ENCODE results near the gene CCNQ. TPM values are rescaled to one million over a fixed set of nuclear protein-coding genes. Genes with fewer than 3 reads are reported as not detected.

Gene CCNQ
- total RNA-seq, 2 experiments from 2014 or later: 12.0 to 29.7 TPM

GRCh38 chrX:153610836-153611213 is 11.9 kb upstream of the CCNQ start:
- Histone ChIP-seq H4K20me1 (ENCODE audit: insufficient read depth, low read length) (no peaks in the 10 kb centered on the region), H3K27ac (ENCODE audit: low read depth, low read length, poor library complexity, severe bottlenecking) (no peak overlapping the region), H2AFZ (ENCODE audit: low read length) (no peak overlapping the region), H3K4me2 (ENCODE audit: low read length) (no peak overlapping the region), H3K79me2 (ENCODE audit: insufficient read depth, low read depth, low read length) (no peaks in the 10 kb centered on the region), H3K36me3 (ENCODE audit: insufficient read depth, low read length) (no peaks in the 10 kb centered on the region), H3K9me2 (ENCODE audit: insufficient read depth, low read length) (no peaks in the 10 kb centered on the region), H3K4me3 (ENCODE audit: low read depth, low read length, poor library complexity, severe bottlenecking) (no peak overlapping the region), H3K4me1 (ENCODE audit: insufficient read depth, low read length, poor library complexity, severe bottlenecking) (no peaks in the 10 kb centered on the region), H3K9me3 (ENCODE audit: low read length) (no peaks in the 10 kb centered on the region)
- no peak for DNase-seq (ENCODE audit: low spot score)
- TF ChIP-seq EZH2phosphoT487 (IDR thresholded peaks at IDR 0.05; ENCODE audit: borderline replicate concordance, low read depth, low read length) (no peak), CTCF (conservative IDR thresholded peaks at IDR 0.05; ENCODE audit: low read length) (no peak)
- ChIA-PET POLR2A (no interaction called here), CTCF (ENCODE audit: unreplicated experiment) (no interaction called here)
- intact Hi-C loops (cut with micrococcal nuclease; ENCODE audit: unreplicated experiment): no loop called here
- no TSS peak for BruUV-seq (replicated peaks)

GRCh38 chrX:153609917-153610835 is 11.2 kb upstream of the CCNQ start:
- intact Hi-C loops (cut with micrococcal nuclease; ENCODE audit: unreplicated experiment): no loop called here
- DNase-seq (ENCODE audit: low spot score): no peak
- Histone ChIP-seq H3K4me3 (ENCODE audit: low read depth, low read length, poor library complexity, severe bottlenecking) (no peak overlapping the region), H3K9me2 (ENCODE audit: insufficient read depth, low read length) (no peaks in the 10 kb centered on the region), H3K36me3 (ENCODE audit: insufficient read depth, low read length) (no peaks in the 10 kb centered on the region), H2AFZ (ENCODE audit: low read length) (no peak overlapping the region), H3K9me3 (ENCODE audit: low read length) (no peaks in the 10 kb centered on the region), H3K4me2 (ENCODE audit: low read length) (no peak overlapping the region), H4K20me1 (ENCODE audit: insufficient read depth, low read length) (no peaks in the 10 kb centered on the region), H3K4me1 (ENCODE audit: insufficient read depth, low read length, poor library complexity, severe bottlenecking) (no peaks in the 10 kb centered on the region), H3K27ac (ENCODE audit: low read depth, low read length, poor library complexity, severe bottlenecking) (no peak overlapping the region), H3K79me2 (ENCODE audit: insufficient read depth, low read depth, low read length) (no peaks in the 10 kb centered on the region)
- ChIA-PET POLR2A (no interaction called here), CTCF (ENCODE audit: unreplicated experiment) (no interaction called here)
- TF ChIP-seq EZH2phosphoT487 (IDR thresholded peaks at IDR 0.05; ENCODE audit: borderline replicate concordance, low read depth, low read length): no peak
- TF ChIP-seq CTCF (conservative IDR thresholded peaks at IDR 0.05; ENCODE audit: low read length): no peak
- no TSS peak for BruUV-seq (replicated peaks)

DNA sequence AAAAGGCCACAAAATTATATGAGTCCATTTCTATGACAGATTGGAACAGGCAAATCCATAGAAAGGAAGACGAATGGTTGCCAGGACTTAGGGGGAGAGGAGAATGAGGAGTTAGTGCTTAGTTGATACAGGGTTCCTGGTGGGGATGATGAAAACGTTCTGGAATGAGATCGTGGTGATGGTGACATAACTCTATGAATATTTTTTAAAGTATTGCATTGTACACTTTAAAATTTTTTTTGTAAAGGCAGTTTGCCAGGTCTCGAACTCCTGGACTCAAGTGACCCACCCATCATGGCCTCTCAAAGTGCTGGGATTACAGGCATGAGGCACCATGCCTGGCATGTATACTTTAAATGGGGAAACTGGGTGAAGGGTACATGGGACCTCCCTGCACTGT is 9.9 kb upstream of the CCNQ start:
- no peak for DNase-seq (ENCODE audit: low spot score)

More for the DNA sequence above, 9.9 kb upstream of the CCNQ start:
- H3K79me2 ChIP-seq (ENCODE audit: insufficient read depth, low read depth, low read length): no peaks in the 10 kb centered on the region
- no peaks in the 10 kb centered on the region for H3K4me1 ChIP-seq (ENCODE audit: insufficient read depth, low read length, poor library complexity, severe bottlenecking)
- intact Hi-C loops (cut with micrococcal nuclease; ENCODE audit: unreplicated experiment): no loop called here
- H3K9me2 ChIP-seq (ENCODE audit: insufficient read depth, low read length): no peaks in the 10 kb centered on the region
- ChIA-PET POLR2A (no interaction called here), CTCF (ENCODE audit: unreplicated experiment) (no interaction called here)
- H3K27ac ChIP-seq (ENCODE audit: low read depth, low read length, poor library complexity, severe bottlenecking): no peak overlapping the region
- TF ChIP-seq EZH2phosphoT487 (IDR thresholded peaks at IDR 0.05; ENCODE audit: borderline replicate concordance, low read depth, low read length): no peak
- no peak for TF ChIP-seq CTCF (conservative IDR thresholded peaks at IDR 0.05; ENCODE audit: low read length)
- no peaks in the 10 kb centered on the region for H4K20me1 ChIP-seq (ENCODE audit: insufficient read depth, low read length)
- no peaks in the 10 kb centered on the region for H3K36me3 ChIP-seq (ENCODE audit: insufficient read depth, low read length)
- H2AFZ ChIP-seq (ENCODE audit: low read length): no peak overlapping the region
- H3K9me3 ChIP-seq (ENCODE audit: low read length): no peaks in the 10 kb centered on the region
- BruUV-seq (replicated peaks): no TSS peak
- H3K4me3 ChIP-seq (ENCODE audit: low read depth, low read length, poor library complexity, severe bottlenecking): no peak overlapping the region
- no peak overlapping the region for H3K4me2 ChIP-seq (ENCODE audit: low read length)

All from OCI-LY7 (cell line).